Neural cell (in vitro differentiated cells): ENCODE data around the gene CD226. TPM values are rescaled to one million over a fixed set of nuclear protein-coding genes. Genes with fewer than 3 reads are reported as not detected.

Experiments used
- H2AFZ ChIP-seq: fragments of 200-600, 300-800 bp; sonication (generic), shearing (Covaris generic); 2 replicates; pipeline ENCODE4 v1.6.0; 2014; ENCODE audit warnings: low read depth, mild to moderate bottlenecking, antibody characterized with exemption, low read length, moderate library complexity
- H3F3A ChIP-seq: fragments of 200-600 bp; shearing (Covaris generic); 2 replicates; pipeline ENCODE4 v1.6.1; 2016; ENCODE audit warnings: mild to moderate bottlenecking, moderate library complexity, mixed read lengths, antibody characterized with exemption, low read length; ENCODE audit not compliant: insufficient read depth, poor library complexity, severe bottlenecking
- H3K27ac ChIP-seq: fragments of 200-600, 300-800 bp; sonication (generic), shearing (Covaris generic); 2 replicates; pipeline ENCODE4 v1.5.1; 2014; ENCODE audit warnings: mild to moderate bottlenecking, low read length, moderate library complexity
- H3K27me3 ChIP-seq: fragments of 300-800, 200-600 bp; sonication (generic), shearing (Covaris generic); 2 replicates; pipeline ENCODE4 v1.6.0; 2014; ENCODE audit warnings: mild to moderate bottlenecking, low read depth, low read length, moderate library complexity; ENCODE audit not compliant: insufficient read depth
- H3K36me3 ChIP-seq: fragments of 300-800, 200-600 bp; sonication (generic), shearing (Covaris generic); 2 replicates; pipeline ENCODE4 v1.5.1; 2014; ENCODE audit warnings: mild to moderate bottlenecking, antibody characterized with exemption, low read length, moderate library complexity; ENCODE audit not compliant: insufficient read depth
- H3K4me2 ChIP-seq: fragments of 300-800, 200-600 bp; sonication (generic), shearing (Covaris generic); 2 replicates; pipeline ENCODE4 v1.6.0; 2014; ENCODE audit warnings: mild to moderate bottlenecking, low read length
- H3K4me3 ChIP-seq: fragments of 300-800, 200-600 bp; sonication (generic), shearing (Covaris generic); 2 replicates; pipeline ENCODE4 v1.5.1; 2014; ENCODE audit warnings: mild to moderate bottlenecking, low read length, moderate library complexity
- H3K79me2 ChIP-seq: fragments of 200-600 bp; shearing (Covaris generic); replicated peaks from 2 replicates; pipeline ENCODE4 v1.6.0; 2014; ENCODE audit warnings: mild to moderate bottlenecking, low read length, moderate library complexity; ENCODE audit not compliant: insufficient read depth
- H3K9ac ChIP-seq: fragments of 300-800, 200-600 bp; sonication (generic), shearing (Covaris generic); 2 replicates; pipeline ENCODE4 v1.6.1; 2016; ENCODE audit warnings: mild to moderate bottlenecking, low read length, mixed read lengths
- H3K9me2 ChIP-seq: fragments of 200-600 bp; shearing (Covaris generic); 2 replicates; pipeline ENCODE4 v1.6.1; 2016; ENCODE audit warnings: mild to moderate bottlenecking, low read length, mixed read lengths; ENCODE audit not compliant: insufficient read depth
- H3K9me3 ChIP-seq: fragments of 200-600, 300-800 bp; sonication (generic), shearing (Covaris generic); 2 replicates; pipeline ENCODE4 v1.6.1; 2016; ENCODE audit warnings: mild to moderate bottlenecking, mixed run types, low read length, moderate library complexity, mixed read lengths
- H4K20me1 ChIP-seq: fragments of 200-600 bp; shearing (Covaris generic); 2 replicates; pipeline ENCODE4 v1.6.1; 2016; ENCODE audit warnings: mild to moderate bottlenecking, mixed run types; ENCODE audit not compliant: insufficient read depth
- CTCF ChIP-seq: fragments of 450-650 bp; IDR thresholded peaks from 2 replicates; pipeline ENCODE4 v1.5.1; 2014; ENCODE audit warnings: antibody characterized with exemption, mild to moderate bottlenecking, moderate library complexity; ENCODE audit not compliant: poor library complexity, severe bottlenecking
- EP300 ChIP-seq: fragments of 450-650 bp; conservative IDR thresholded peaks from 2 replicates; pipeline ENCODE4 v1.6.1; 2014; ENCODE audit warnings: antibody characterized with exemption, mild to moderate bottlenecking, moderate library complexity; ENCODE audit not compliant: poor library complexity, severe bottlenecking
- EZH2 ChIP-seq: fragments of 200-600, 300-800 bp; shearing (Covaris generic), sonication (generic); IDR thresholded peaks from 2 replicates; pipeline ENCODE4 v1.6.1; 2014; ENCODE audit warnings: antibody characterized with exemption, low read length, borderline replicate concordance, mild to moderate bottlenecking; ENCODE audit not compliant: insufficient read depth, poor library complexity, severe bottlenecking
- MXI1 ChIP-seq: fragments of 450-650 bp; conservative IDR thresholded peaks from 2 replicates; pipeline ENCODE4 v1.6.1; 2014; ENCODE audit warnings: antibody characterized with exemption, mild to moderate bottlenecking; ENCODE audit not compliant: poor library complexity, severe bottlenecking
- POLR2AphosphoS5 ChIP-seq: IDR thresholded peaks from 2 replicates; pipeline ENCODE4 v1.6.1; 2012
- RAD21 ChIP-seq: fragments of 450-650 bp; conservative IDR thresholded peaks from 2 replicates; pipeline ENCODE4 v1.6.1; 2014; ENCODE audit warnings: antibody characterized with exemption, mild to moderate bottlenecking, moderate library complexity
- REST ChIP-seq: IDR thresholded peaks from 2 replicates; pipeline ENCODE4 v1.6.1; 2012; ENCODE audit warnings: borderline replicate concordance
- SMC3 ChIP-seq: fragments of 450-650 bp; conservative IDR thresholded peaks from 2 replicates; pipeline ENCODE4 v1.6.1; 2014; ENCODE audit warnings: antibody characterized with exemption, mild to moderate bottlenecking, moderate library complexity; ENCODE audit not compliant: poor library complexity
- TAF1 ChIP-seq: IDR thresholded peaks from 2 replicates; pipeline ENCODE4 v1.6.1; 2012; ENCODE audit warnings: low read depth
- polyA plus RNA-seq: library from polyadenylated mRNA; depleted of rRNA; stranded (reverse); fragments of >200 nt; gene quantifications from 2 replicates; pipeline ENCODE4 v1.2.3, GENCODE V29; 2014

The CD226 gene
- polyA plus RNA-seq, 1 donor from 2014 or later = 0.11 TPM

DNA sequence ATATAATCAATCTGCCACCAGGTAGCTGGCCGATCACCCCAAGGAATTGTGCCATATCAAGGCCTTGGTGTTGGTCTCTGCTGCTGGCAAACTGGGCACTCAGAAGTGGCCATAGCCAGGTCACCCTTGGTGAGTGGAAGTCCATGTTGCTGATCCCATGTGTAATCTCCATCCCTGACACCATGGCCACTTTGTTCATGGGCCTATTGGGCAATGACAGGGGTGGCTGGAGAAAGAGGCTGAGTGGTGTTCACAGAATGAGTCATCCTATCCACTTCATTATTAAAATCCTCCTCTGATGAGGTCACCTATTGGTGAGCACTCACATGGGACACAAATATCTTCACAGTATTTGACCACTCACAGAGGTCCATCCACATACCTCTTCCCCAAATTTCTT, 26.7 kb upstream of the CD226 start:
- Histone ChIP-seq H3K27ac (no peak overlapping the region), H3K9me2 (no peaks in the 10 kb centered on the region), H3K27me3 (no peaks in the 10 kb centered on the region), H3K9ac (no peak overlapping the region), H4K20me1 (no peaks in the 10 kb centered on the region), H3K79me2 (no peaks in the 10 kb centered on the region), H3K36me3 (no peaks in the 10 kb centered on the region), H3K9me3 (no peaks in the 10 kb centered on the region), H3F3A (no peaks in the 10 kb centered on the region), H3K4me2 (no peak overlapping the region), H2AFZ (no peak overlapping the region), H3K4me3 (no peak overlapping the region)
- TF ChIP-seq REST = no peak

DNA sequence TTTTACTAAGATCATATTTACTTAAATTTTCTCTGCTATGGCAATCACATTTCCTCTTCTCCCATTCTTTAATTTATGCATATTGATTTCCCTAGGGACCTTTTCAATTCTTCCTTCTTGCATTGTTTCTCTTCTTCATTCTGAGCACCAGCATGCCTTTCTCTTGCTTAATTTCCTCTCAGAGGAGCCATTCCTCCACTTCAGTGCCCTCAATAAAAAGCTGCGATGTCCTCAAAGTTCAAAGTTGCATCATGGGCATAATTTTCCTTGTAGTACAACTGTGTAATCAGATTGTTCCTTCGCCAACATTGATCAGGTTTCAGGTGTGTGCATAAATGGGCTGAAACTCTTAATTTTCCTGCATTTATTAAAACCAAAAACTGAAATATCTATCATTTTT, 21.8 kb upstream of the CD226 start:
- Histone ChIP-seq H3K4me3 (no peak overlapping the region), H4K20me1 (no peaks in the 10 kb centered on the region), H3K36me3 (no peaks in the 10 kb centered on the region), H3K9ac (no peak overlapping the region), H3K27me3 (no peaks in the 10 kb centered on the region), H3K9me3 (no peaks in the 10 kb centered on the region), H3K9me2 (no peaks in the 10 kb centered on the region), H3K79me2 (no peaks in the 10 kb centered on the region), H3K27ac (no peak overlapping the region), H3F3A (no peaks in the 10 kb centered on the region), H3K4me2 (no peak overlapping the region), H2AFZ (no peak overlapping the region)
- TF ChIP-seq SMC3 (no peak), REST (no peak)

- H3K9me3 ChIP-seq = no peaks in the 10 kb centered on the region
- H3K4me3 ChIP-seq = no peak overlapping the region
- TF ChIP-seq POLR2AphosphoS5 (no peak), REST (no peak), TAF1 (no peak), RAD21 (no peak), MXI1 (no peak), EZH2 (no peak), CTCF (no peak), SMC3 (no peak), EP300 (no peak)
Measured at GRCh38 chr18:69968039-69968438, 20.4 kb upstream of the CD226 start.

More at GRCh38 chr18:69968039-69968438, 20.4 kb upstream of the CD226 start:
- Histone ChIP-seq H3K9me2 (no peaks in the 10 kb centered on the region), H3K4me2 (no peak overlapping the region), H3K79me2 (no peaks in the 10 kb centered on the region), H3F3A (no peaks in the 10 kb centered on the region), H3K36me3 (no peaks in the 10 kb centered on the region), H3K27ac (no peak overlapping the region), H3K9ac (no peak overlapping the region), H4K20me1 (no peaks in the 10 kb centered on the region), H3K27me3 (no peaks in the 10 kb centered on the region), H2AFZ (no peak overlapping the region)
